GM10248 (cell line): ENCODE measurements around the gene LRRC47.
"Not testable (repeated sequence)": the region's sequence is repeated elsewhere in the genome, so short reads cannot be mapped to it uniquely, and the experiment has no call there.

Experiments used
- CTCF ChIA-PET: fragments of 300-600 bp; sonication (Branson Sonifier 250); formaldehyde crosslinking; extraction: SDS; loops from one replicate; lab custom pipeline; 2021; ENCODE audit warnings: antibody characterized with exemption; lab: Yijun Ruan, JAX
- POLR2A ChIA-PET: fragments of 350-650 bp; sonication (Branson Sonifier 250); formaldehyde crosslinking; extraction: SDS; loops from one replicate; lab custom pipeline; 2020; ENCODE audit warnings: antibody characterized with exemption; lab: Yijun Ruan, JAX
- DNase-seq: peaks from one replicate; pipeline ENCODE4 v3.0.0; 2012; ENCODE audit errors: extremely low spot score
- CTCF ChIP-seq: IDR thresholded peaks from 2 replicates; pipeline ENCODE4 v1.5.1; 2012; ENCODE audit warnings: mild to moderate bottlenecking, low read depth; ENCODE audit errors: extremely low read depth, missing control alignments, control extremely low read depth

LRRC47 gene

GRCh38 chr1:3752400-3752945 lies 43.8 kb downstream of the LRRC47 start, which contains the start of gene CCDC27:
CCDC27 (plus strand) TSS chr1:3752450; CDS start chr1:3752482, 32 bp downstream.
- CTCF ChIA-PET = interaction anchor here (1.2 kb wide), 1 partner anchor 13 kb away, joined by 3 read pairs; no protein-coding TSS in a partner anchor

GRCh38 chr1:3750741-3751140 lies 45.6 kb downstream of the LRRC47 start:
- no peak for DNase-seq
- ChIA-PET CTCF (no interaction called here), POLR2A (no interaction called here)
- no peak for TF ChIP-seq CTCF

More at GRCh38 chr1:3752400-3752945, 43.8 kb downstream of the LRRC47 start, which contains the start of gene CCDC27:
- POLR2A ChIA-PET = no interaction called here
- no peak for DNase-seq
- no peak for TF ChIP-seq CTCF

GRCh38 chr1:3749512-3749911 lies 46.8 kb downstream of the LRRC47 start:
- ChIA-PET CTCF (interaction anchor here (1.0 to 1.2 kb wide), 2 partner anchors 10 to 27 kb away, joined by 3 to 4 read pairs; no protein-coding TSS in a partner anchor), POLR2A (no interaction called here)
- DNase-seq = no peak
- no peak for TF ChIP-seq CTCF

DNA sequence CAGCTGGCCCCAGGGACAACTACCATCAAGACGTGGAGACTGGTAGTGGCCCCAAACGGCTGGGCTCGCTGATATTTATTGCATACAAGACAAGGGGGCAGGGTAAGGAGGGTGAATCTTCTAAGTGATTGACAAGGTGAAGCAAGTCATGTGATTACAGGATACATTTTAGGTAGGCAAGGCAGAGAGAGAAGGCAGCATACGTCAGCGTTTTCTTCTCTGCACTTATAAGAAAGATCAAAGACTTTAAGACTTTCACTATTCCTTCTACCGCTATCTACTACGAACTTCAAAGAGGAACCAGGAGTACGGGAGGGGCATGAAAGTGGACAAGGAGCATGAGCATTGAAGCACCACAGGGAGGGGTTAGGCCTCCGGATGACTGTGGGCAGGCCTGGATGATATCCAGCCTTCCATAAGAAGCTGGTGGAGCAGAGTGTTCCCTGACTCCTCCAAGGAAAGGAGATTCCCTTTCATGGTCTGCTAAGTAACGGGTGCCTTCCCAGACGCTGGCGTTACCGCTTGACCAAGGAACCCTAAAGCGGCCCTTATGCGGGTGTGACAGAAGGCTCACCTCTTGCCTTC lies 47.9 kb downstream of the LRRC47 start:
- CTCF ChIA-PET = interaction anchor here (1.2 to 1.3 kb wide), 2 partner anchors 11 to 24 kb away, joined by 3 to 5 read pairs; no protein-coding TSS in a partner anchor

DNA sequence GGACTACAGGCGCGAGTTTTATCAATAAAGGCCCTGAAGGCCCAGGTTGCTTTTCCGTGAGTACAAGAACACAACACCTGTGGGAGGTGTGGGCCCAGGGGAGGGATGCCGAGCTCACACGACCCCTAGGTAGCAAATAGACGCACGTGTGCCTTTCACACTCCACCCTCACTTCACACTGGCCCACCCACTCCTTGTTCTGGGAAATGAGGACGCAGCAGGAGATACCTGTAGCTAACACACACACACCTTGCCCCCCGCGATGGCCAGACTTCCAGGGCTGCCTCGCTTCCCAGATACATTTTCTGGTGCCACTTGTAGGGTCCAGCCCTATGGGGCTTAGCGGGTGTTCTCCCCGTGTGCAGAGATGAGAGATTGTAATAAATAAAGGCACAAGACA lies 48.4 kb downstream of the LRRC47 start:
- no peak for DNase-seq
- POLR2A ChIA-PET = no interaction called here
- TF ChIP-seq CTCF = no peak
- CTCF ChIA-PET = interaction anchor here (1.3 kb wide), 1 partner anchor 23 kb away, joined by 5 read pairs; no protein-coding TSS in a partner anchor

More for the DNA sequence above, 47.9 kb downstream of the LRRC47 start:
- POLR2A ChIA-PET, DNase-seq: not testable (repeated sequence)

- DNase-seq = no peak
- ChIA-PET POLR2A (no interaction called here), CTCF (no interaction called here)
- no peak for TF ChIP-seq CTCF
These were observed 48.8 kb downstream of the LRRC47 start for GRCh38 chr1:3747522-3747848.

- TF ChIP-seq CTCF = no peak
- ChIA-PET CTCF (no interaction called here), POLR2A (no interaction called here)
- DNase-seq = peak; percentile 97
These were observed 49.3 kb downstream of the LRRC47 start for GRCh38 chr1:3746830-3747521.
